NCI-H187 treated with DMSO at 0.1 percent for 48 hours (cell line): Measurements from ENCODE around the gene PARL.

Experiments
- DNase-seq: peaks from one replicate; lab custom pipeline; 2025; lab: John Stamatoyannopoulos, UW

The PARL gene

GRCh38 chr3:183854318-183855035, 30.2 kb downstream of the PARL start:
- DNase-seq = no peak

DNA sequence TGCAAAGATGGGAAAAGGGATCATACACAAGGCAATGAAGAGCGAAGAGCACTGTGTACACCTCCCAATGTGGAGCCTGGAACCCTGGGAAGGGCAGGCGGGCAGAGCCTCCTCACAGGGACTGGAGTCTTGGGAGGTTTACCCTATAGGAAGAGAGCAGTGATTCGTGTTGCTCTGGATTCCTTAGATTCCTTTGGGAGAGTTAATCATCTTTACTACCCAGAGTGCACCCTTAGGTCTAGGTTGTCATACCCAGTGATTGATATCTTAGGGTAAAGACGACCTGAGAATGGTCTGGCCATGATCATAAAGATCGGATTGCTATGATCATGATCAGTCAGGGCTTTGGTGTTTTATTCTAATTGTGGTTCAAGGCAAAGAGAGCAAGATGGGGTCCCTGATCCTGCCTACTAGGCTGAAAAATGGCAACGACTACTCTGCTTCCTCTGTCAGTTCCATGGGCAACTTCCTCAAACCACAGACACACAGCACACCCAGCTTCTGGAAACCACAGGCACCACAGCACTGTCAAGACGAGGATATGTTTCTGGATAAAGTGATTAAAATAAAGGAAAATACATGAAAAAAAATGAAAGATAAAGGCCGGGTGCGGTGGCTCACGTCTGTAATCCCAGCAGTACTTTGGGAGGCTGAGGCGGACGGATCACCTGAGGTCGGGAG, 38.9 kb downstream of the PARL start:
- no peak for DNase-seq

- no peak for DNase-seq
Observed at GRCh38 chr3:183845090-183845489, 39.6 kb downstream of the PARL start.

DNA sequence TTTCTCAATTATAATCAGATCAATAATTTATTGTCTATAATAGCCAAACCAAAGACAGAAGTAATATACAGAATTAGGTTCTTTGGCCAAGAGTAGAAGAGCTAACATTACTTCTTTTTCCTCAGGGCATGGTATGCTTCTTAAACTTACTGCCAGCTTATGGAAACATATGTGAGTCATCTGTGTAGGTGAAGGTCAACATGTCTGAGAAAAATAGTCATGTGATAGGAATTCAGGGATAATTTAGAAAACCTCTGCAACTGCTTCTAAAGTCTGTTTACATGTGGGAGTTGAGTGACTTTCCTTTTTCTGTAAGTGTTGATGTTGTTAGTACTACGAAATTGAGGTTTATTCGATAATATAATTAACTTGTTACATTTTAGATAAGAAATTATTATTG, 40.1 kb downstream of the PARL start:
- no peak for DNase-seq

DNA sequence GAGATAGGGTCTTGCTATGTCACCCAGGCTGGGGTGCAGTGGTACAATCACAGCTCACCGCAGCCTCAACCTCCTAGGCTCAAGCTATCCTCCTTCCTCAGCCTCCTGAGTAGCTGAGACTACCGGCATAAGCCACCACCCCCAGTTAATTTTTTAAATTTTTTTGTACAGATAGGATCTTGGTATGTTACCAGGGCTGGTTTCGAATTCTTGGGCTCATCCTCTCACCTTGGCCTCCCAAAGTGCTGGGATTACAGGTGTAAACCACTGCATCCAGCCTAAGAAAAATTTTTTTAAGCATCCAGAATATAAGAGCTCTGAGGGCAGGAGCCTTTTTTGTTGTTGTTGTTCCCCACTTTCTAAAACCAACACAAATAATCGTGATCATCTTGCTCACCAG, 44.9 kb downstream of the PARL start:
- DNase-seq = no peak

DNA sequence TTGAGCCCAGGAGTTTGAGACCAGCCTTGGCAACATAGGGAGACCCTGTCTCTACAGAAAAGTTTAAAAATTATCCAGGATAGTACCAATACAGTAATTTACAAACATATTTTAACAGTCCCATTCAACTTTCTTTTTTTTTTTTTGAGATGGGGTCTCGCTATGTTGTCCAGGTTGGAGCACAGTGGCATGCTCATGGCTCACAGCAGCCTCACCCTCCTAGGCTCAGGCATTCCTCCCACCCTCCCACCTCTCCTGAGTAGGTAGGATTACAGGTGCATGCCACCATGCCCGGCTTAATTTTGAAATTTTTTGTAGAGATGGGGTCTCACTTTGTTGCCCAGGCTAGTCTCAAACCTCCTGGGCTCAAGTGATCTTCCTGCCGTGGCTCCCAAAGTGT, 46.8 kb downstream of the PARL start:
- no peak for DNase-seq

- DNase-seq = no peak
Observed at GRCh38 chr3:183837390-183837789, 47.3 kb downstream of the PARL start.

DNA sequence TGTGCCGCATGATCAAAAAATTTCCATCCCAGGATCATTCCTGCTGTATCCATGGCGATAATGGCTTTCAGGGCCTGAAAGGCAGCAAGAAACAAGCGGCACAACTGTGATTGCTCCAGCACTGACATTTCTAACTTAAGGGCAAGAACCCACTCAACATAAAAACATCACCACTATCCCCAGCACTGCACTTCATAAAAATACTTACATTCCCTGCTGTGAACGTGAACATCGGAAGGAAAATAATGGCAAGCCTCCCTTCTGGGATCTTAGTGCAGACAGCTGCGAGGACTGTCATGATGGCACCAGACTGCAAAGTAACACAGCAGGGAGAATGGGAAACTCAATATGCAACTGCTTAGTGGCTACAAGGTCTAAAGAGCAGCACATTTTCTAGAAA, 51.2 kb downstream of the PARL start:
- no peak for DNase-seq

DNA sequence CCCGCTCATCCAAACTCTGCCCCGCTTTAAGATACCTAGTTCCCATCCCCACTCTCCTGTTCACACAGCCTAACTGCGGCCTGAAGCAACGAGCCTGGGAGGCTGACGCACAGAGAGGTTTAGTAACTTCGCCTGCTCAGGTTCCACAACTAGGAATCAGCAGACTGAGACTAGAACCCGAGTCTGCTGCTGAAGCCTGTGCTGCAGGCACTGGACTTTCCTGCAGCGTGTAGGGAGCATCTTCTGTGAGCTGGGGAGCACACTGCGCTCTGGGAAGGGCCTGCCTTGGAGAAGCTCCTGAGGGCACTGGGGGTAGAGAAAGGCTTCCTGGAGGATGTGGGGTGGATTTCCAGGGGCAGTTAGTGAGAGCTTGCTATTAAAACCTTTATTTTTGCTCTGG, 54.5 kb downstream of the PARL start:
- no peak for DNase-seq

GRCh38 chr3:183829466-183829865, 55.2 kb downstream of the PARL start:
- DNase-seq = no peak

- no peak for DNase-seq
Observed at GRCh38 chr3:183828538-183828870, 56.2 kb downstream of the PARL start.

DNA sequence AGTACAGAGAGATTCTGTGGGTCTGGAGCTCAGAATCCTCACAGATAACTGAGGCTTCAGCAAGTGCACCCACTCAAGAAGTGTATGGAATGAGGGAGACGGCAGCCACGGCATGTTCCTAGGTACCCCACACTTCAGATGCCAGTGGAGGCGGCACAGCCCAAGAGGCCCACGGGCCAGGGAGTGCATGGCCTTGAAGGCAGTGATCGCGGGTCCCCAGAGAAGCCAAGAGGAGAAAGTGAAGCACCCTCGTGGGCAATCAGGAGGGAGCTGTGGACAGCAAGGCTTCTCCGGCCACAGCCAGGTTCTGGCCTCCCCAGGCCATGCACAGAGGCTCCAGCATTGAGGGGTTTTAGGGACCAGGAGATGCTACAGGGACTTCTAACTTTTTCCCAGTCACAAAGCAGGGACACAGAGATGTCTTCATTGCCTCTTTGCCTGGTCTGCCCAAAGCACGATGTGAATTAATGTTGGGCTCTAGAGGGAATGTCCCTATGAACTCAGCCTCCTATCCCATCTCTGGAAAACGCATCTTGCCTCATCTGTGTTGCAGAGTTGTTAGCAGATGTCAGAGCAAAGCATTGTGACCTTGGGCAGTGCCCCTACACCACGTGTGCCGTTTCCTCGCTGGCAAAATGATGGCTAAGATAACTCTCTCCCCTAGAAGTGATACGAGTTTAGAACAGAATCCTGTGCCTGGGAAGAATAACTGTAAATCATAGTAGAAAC, 56.7 kb downstream of the PARL start:
- DNase-seq = no peak

DNA sequence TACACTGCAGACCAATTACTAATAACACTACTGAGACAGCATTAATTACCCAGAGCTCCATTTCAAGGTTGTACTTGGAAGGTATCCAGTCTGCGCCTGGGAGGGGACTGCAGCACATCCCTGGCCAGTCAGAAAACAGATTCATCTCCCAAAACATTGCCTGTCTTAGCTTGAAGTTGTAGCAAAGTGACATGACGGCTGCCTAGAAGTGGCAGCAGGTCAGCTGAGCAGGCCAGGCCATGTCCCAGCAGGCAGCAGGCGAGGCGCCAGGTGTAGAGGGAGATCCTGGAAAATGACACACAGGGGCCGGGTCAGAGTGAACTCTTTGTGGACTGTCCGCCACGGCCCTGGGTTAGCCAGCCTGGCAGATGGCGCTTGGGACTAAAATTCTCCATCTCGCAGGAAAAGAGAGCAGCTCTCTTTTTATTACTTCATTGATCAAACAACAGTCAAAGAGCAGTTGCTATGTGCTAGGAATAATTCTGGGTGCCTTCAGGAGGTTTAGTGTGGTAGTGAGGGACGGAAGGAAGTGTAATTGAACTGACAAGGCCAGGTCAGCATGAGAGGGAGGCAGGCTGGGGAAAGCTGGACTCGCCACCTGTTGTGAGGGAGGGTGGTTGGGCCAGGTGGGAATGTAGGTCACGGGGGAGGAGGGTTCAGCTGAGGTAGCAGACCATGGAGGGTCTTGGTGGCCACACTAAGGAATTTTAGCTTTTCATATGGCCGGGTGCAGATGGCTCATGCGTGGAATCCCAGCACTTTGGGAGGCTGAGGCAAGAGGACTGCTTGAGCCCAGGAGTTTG, 58.0 kb downstream of the PARL start:
- DNase-seq = no peak

- DNase-seq = no peak
Observed at GRCh38 chr3:183825456-183826161, 59.1 kb downstream of the PARL start, which contains the start of gene MAP6D1. TSS of gene MAP6D1 (minus strand) at chr3:183825577. CDS start at chr3:183825547, 30 bp downstream.

- DNase-seq = no peak
Observed at GRCh38 chr3:183824761-183825455, 59.8 kb downstream of the PARL start.

- no peak for DNase-seq
Observed at GRCh38 chr3:183823963-183824362, 60.7 kb downstream of the PARL start.

GRCh38 chr3:183822631-183823030, 62.0 kb downstream of the PARL start:
- no peak for DNase-seq

DNA sequence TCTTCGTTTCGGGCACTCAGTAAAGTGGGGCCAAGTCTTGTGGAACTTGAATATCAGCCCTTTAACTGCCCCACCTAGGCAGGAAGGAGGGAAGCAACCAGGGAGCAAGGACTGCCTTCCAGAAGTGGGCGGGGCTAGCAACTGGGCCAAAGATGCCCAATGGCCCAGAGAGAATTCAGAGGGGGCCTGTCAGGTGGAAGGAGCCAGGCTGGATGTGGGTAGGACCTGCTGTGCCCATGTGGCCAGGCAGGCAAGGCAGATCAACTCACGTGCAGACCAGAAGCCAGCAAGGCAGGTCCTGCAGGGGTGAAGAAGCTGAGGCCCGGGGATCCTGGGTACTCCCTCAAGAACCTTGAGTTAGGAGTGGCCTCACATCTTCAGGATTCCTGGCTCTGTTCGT, 64.8 kb downstream of the PARL start:
- no peak for DNase-seq

DNA sequence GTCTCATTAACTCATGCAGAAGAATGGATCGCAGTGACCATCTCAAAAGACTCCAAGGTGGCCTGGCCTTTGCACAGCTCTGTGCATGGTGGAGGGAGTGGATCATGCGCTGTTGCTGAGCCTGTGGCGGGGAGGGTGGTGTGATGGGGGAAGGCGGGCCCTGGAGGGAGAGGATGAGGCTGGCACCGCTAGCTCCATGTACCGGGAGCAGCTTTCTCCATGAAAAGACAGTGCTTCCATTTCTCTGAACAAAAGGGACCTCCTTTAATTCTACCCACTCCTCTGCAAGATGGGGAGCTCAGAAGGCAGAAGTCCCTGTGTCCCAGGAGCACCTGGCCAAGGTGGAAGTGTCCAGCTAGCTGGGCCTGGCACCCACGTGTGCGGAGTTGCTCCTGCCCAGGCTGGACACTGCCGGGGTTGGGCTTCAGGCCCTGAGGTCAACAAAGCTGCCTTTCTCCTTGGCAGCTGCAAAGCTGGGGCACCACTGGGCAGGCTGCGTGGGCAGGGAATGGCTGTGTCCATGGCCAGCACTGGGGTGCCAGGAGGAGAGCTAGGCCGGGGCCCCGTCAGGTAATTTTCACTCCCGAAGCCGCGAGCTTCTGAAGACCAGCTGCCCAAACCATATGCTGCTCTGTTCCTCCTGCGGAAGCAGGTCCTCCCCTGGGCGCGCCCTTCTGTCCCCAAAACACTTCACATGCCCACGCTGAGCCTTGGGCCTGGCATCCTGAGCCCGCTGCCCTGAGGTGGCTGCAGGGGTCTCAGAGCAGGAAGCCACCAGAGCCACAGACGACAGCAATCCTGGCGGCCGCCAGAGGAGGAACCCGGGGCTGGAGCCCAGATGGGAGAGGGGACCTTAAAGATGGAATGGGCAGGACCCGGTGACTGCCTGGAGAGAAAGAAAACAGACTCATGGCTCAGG, 65.7 kb downstream of the PARL start:
- no peak for DNase-seq

GRCh38 chr3:183818041-183818620, 66.5 kb downstream of the PARL start:
- DNase-seq = no peak
